Measurements from ENCODE around the gene ZNF717. TPM values are rescaled to one million over a fixed set of nuclear protein-coding genes. Genes with fewer than 3 reads are reported as not detected.
"Not testable (repeated sequence)": the region's sequence is repeated elsewhere in the genome, so short reads cannot be mapped to it uniquely, and the experiment has no call there.

The ZNF717 gene
- 10.2 TPM for polyA plus RNA-seq (ENCODE audit: insufficient read length)

DNA sequence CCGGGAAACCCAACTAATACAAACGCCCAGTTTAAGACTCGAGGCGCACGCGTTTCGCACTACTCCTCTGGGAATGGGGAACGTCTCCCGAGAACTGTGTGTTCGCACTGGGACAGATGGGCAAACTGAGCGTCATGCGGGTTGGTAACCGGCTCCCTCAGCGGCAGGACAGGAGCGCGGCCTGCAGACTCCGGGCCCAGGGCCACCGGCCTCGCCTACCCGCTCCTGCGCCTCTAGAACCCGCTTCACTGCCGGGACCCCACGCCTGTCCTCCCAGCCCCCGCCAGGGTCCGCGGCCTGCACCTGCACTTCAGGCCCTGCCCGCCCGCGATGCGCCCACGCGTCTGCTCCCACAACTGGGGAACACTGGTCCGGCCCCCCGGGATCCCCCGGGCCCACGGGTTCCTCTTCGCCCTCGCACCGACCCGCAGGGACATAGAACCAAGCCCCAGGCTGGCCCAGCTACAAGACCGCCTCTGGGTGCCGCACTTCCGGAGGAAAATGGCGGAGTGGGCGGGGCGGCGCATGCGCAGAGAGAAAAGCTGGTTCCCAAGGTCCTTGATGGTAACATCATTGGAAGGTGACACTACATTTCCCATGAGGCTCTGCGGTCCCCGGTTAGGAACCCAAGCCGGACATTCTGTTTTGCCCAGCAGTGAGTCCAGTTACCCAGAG, at the start of gene ZNF717:
Gene ZNF717 (minus strand): TSS at position 469 of the 675 bp plus-strand sequence. CDS start 2,187 bp downstream, outside the sequence.
- DNase-seq = peak; percentile 91

DNA sequence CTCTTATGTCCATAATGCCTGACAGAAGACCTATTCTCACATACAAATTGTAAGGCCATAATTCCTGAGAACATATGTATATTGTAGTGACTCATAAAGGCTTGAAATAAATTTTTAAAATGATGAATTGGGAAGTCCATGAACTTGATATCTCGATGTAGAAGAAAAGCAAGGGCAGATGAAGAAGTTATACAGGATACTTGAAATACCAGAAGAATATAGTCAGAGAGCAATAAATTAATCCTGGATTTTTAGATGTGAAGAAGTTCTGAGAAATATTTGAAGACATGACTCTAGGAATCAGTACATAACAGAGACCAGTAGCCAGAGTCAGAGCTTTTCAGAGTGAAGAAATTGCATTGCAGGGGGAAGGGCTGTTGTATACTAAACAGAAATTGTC, 45.7 kb upstream of the ZNF717 start:
- DNase-seq = not testable (repeated sequence)

DNA sequence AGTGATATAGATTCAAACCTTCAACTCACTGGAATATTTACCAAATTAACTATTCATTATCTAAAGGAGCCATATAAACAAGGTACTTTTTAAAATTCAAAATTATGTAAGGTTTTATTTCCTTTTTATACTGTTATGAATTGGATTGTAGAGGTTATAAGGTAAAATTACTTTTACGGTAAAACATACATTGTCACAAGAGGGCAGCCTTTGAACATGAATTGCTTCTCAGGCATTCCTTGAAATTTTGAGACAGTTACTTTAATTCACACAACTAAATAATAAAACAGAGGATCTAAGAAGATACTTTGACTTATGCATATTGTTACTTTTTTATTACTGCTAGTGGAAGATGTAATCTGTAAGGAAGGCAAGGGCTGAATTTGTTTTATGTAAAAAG, 32.7 kb upstream of the ZNF717 start:
- DNase-seq = not testable (repeated sequence)

- DNase-seq = not testable (repeated sequence)
These were observed 31.2 kb upstream of the ZNF717 start for GRCh38 chr3:75816287-75817180.

DNA sequence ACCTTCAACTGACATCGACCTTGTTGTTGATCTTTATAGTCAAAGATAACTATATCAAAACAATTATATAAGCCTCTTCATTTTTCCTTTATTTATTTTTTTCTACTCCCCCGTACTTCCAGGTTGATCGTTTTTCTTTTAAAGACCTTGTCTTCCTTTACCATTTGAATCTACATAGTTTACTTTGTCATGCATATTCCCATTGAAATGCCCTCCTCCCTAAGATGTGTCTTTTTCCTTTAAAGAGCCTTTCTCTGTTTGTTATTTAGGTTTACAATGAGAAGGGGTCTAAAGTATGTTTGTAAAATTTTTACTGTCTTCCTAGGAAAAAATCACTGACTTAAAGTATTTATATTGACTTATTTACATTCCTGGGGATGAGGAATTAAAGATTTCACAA, 29.4 kb upstream of the ZNF717 start:
- DNase-seq = no peak

DNA sequence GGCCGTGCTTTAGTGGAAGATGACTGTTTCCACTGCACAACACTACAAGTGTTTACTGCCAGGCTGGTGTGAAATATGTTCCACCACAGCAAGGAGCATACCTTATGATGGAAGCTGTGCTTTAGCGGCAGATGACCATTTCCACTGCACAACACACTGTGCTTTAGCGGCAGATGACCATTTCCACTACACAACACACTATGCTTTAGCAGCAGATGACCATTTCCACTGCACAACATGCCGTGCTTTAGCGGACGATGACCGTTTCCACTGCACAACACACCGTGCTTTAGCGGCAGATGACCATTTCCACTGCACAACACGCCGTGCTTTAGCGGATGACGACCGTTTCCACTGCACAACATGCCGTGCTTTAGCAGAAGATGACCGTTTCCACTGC, 2.8 kb downstream of the ZNF717 start:
- DNase-seq = no peak

- DNase-seq = no peak
These were observed 4.1 kb downstream of the ZNF717 start for GRCh38 chr3:75781079-75781745.

- DNase-seq = not testable (repeated sequence)
These were observed 7.6 kb downstream of the ZNF717 start for GRCh38 chr3:75777742-75778141.

DNA sequence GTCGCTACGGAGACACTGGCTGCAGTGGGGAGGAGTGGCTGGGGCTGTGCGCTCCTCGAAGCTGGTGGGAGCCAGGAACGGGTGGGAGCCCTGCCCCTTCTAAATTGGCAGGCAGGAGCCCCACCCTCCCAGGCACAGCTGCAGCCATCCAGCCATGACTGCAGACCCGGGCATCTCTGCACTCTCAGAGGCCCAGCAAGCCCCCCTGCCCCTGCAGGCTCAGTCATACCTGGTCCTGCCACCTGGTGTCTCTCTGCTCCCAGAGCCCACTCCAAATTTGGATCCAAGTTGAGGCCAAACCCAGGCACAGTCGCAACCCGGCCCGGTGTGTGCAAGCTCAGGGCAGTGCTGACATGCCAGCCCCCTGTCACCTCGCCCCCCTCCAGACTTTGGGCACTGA, 13.7 kb downstream of the ZNF717 start:
- not testable (repeated sequence) for DNase-seq

DNA sequence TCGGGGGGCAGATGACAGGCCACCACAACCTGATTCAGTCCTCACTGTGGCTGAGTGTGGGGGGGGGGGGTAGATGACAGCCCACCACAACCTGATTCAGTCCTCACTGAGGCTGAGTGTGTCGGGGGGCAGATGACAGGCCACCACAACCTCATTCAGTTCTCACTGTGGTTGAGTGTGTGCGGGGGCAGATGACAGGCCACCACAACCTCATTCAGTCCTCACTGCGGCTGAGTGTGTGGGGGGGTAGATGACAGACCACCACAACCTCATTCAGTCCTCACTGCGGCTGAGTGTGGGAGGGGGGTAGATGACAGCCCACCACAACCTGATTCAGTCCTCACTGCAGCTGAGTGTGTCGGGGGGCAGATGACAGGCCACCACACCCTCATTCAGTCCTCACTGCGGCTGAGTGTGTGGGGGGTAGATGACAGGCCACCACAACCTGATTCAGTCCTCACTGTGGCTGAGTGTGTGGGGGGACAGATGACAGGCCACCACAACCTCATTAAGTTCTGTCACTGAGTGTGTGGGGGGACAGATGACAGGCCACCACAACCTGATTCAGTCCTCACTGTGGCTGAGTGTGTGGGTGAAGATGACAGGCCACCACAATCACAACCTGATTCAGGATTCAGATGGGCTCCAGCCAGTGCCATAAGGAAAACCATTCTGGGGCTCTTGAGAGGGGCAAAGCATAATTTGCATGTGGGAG, 16.9 kb downstream of the ZNF717 start:
- DNase-seq = no peak

DNA sequence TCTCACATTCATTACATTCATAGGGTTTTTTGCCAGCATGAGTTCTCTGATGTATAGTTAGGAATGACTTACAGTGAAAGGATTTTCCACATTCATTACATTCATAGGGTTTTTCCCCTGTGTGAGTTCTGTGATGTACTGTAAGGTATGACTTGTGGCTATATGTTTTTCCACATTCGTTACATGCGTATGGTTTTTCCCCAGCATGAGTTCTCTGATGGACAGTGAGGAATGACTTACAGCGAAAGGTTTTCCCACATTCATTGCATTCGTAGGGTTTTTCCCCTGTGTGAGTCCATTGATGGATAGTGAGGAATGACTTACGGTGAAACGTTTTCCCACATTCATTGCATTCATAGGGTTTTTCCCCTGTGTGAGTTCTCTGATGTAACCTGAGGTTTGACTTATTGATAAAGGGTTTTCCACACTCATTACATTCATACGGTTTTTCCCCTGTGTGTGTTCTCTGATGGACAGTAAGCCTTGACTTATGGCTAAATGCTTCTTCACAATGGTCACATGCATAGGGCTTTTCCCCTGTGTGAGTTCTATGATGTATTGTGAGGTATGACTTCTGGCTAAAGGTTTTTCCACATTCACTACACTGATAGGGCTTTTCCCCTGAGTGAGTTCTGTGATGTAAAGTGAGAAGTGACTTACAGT, 47.4 kb downstream of the ZNF717 start:
- no peak for DNase-seq

DNA sequence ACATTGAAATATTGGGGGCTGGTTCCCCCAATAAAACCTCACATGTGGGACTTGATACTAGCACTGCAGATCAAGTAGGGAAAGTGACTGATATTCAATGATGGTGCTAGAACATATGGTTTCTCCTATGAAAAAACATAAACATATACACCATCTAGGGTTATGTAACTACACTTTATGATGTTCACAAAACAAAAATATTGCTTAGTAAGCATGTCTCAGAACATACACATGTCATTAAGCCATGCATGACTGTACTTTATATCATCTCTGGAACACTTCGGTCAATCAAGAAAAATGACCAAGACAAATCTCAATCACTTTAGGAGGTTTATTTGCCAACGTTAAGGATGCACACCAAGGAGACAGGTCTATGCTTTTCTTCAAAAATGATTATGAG, 57.4 kb downstream of the ZNF717 start:
- no peak for DNase-seq

- no peak for DNase-seq
These were observed 93.3 kb downstream of the ZNF717 start for GRCh38 chr3:75692061-75692460.

GRCh38 chr3:75687323-75687722, 98.0 kb downstream of the ZNF717 start:
- DNase-seq = no peak

Other genes with a start within 250 kb of the ZNF717 start
- gene FRG2C, start 121.2 kb downstream of the ZNF717 start, polyA plus RNA-seq (ENCODE audit: insufficient read length) = not detected